NOMO-1 treated with DMSO at 0.1 percent for 48 hours (cell line): ENCODE results near the gene ZIC5.

Experiments used
- DNase-seq: peaks from one replicate; lab custom pipeline; 2025; ENCODE audit not compliant: unreplicated experiment; lab: John Stamatoyannopoulos, UW

ZIC5 gene

GRCh38 chr13:99987154-99988019, 15.8 kb upstream of the ZIC5 start:
- DNase-seq = no peak

GRCh38 chr13:99986741-99987140, 15.2 kb upstream of the ZIC5 start:
- no peak for DNase-seq

- no peak for DNase-seq
These were observed 14.4 kb upstream of the ZIC5 start for GRCh38 chr13:99985886-99986527.

- no peak for DNase-seq
These were observed 13.8 kb upstream of the ZIC5 start for GRCh38 chr13:99985241-99985874.

GRCh38 chr13:99984461-99985240, 13.1 kb upstream of the ZIC5 start:
- no peak for DNase-seq

- no peak for DNase-seq
These were observed 12.2 kb upstream of the ZIC5 start for GRCh38 chr13:99983499-99984401.

- DNase-seq = no peak
These were observed 11.3 kb upstream of the ZIC5 start for GRCh38 chr13:99982731-99983498.

- DNase-seq = peak; percentile 44
These were observed 10.6 kb upstream of the ZIC5 start for GRCh38 chr13:99982036-99982730.

GRCh38 chr13:99981735-99982035, 10.1 kb upstream of the ZIC5 start, which contains the start of gene ZIC2:
TSS of gene ZIC2 (plus strand) at chr13:99981784. CDS start at chr13:99982065, 281 bp downstream.
- peak; percentile 14 for DNase-seq

GRCh38 chr13:99980824-99981734, 9.5 kb upstream of the ZIC5 start:
- no peak for DNase-seq

GRCh38 chr13:99980201-99980823, 8.7 kb upstream of the ZIC5 start:
- DNase-seq = peak; percentile 43

GRCh38 chr13:99979453-99980200, 8.1 kb upstream of the ZIC5 start:
- DNase-seq = no peak

- DNase-seq = no peak
These were observed 7.4 kb upstream of the ZIC5 start for GRCh38 chr13:99978799-99979452.

- no peak for DNase-seq
These were observed 6.6 kb upstream of the ZIC5 start for GRCh38 chr13:99977912-99978798.

GRCh38 chr13:99977334-99977911, 5.9 kb upstream of the ZIC5 start:
- peak; percentile 40 for DNase-seq
